Midbrain (tissue), 1 donor: ENCODE measurements around the gene CXCL16.

Experiments used
- DNase-seq: peaks from one replicate; lab custom pipeline; 2025; lab: John Stamatoyannopoulos, UW

Gene CXCL16

GRCh38 chr17:4750606-4751005 is 10.9 kb upstream of the CXCL16 start:
- no peak for DNase-seq

DNA sequence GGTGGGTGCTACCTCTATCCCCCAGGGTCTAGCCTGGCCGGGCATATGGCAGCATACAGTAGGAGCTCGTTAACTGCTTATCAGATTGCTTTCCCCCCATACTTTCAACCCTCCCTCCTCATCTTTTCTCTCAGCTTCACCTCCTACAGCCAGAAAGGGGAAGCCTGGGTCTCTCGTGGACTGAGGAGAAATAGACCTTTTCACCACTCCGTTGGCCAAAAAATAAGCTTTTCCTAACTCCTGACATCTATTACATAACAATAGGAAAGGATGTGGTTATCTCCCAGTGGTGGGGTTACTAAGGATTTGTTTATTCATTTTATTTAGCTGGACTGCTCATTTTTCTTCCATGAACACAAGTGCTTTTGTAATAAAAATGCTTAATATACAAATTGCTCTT is 9.0 kb upstream of the CXCL16 start:
- no peak for DNase-seq

DNA sequence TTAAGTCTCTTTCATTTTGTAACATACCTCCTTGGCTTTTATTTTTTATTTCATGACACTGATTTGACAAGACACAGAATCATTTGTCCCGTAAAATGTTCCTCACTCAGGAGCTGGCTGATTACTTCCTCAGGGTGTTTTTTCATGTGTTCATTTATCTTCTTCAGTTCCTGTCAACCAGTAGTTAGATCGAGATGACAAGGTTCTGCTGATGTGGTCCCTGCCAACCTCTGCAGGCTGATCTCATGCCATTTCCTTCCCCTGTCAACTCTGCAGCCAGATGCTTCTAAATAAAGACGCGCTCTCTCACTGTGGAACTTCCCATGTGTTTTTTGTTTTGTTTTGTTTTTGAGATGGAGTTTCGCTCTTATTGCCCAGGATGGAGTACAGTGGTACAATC is 8.1 kb upstream of the CXCL16 start:
- no peak for DNase-seq

- DNase-seq: no peak
These were observed 5.6 kb upstream of the CXCL16 start for GRCh38 chr17:4744999-4745969.

DNA sequence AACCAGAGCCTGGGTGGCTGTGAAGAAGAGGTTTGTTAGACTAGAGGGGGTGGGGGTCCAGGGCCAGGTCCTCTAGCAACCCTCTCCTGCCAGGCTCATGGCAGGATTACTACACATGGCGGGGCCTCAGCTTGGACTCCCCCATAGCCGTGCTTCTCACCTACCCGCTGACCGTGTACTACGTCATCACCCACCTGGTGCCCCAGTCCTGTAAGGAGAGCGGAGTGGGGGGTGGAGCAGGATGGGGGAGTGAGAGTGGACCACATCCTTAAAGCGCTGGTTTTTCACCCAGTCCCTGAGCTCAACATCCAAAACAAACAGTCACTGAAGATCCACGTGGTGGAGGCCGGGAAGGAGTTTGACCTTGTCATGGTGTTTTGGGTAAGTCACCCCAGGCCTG is 4.2 kb upstream of the CXCL16 start:
- no peak for DNase-seq

DNA sequence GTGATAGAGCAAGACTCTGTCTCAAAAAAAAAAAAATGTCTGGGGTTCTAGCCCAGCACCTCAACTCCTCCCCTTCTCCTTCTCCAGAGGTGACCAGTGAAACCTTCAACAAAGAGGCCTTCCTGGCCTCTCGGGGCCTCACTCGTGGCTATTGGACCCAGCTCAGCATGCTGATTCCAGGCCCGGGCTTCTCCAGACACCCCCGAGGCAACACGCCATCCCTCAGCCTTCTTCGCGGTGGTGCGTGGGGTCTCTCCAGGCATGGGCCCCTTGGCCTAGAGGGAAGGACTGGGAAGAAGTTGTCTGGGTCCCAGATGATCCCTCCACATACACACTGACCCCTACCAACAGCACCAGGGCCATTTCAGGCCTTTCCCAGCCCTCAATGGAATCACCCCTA is 3.5 kb upstream of the CXCL16 start:
- no peak for DNase-seq

DNA sequence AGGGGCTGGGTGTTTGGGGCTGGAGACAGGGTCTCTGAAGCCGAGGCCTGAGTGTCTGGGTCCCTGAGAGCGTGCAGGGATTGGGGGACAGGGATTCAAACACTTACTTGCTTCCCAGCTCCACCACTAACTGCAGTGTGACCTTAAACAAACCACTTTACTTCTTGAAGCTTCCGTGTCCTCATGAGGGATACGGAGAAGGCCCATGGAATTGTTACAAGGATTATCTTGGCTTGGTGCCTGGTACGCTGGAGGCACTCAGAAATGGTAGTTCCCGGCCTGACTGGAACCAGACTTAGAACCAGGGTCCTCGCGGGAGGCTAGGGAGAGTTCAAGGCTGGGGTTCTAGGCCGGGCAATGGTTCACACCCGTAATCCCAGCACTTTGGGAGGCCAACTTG is 2.9 kb upstream of the CXCL16 start:
- no peak for DNase-seq

- DNase-seq: no peak
These were observed 2.4 kb upstream of the CXCL16 start for GRCh38 chr17:4742133-4742532.

DNA sequence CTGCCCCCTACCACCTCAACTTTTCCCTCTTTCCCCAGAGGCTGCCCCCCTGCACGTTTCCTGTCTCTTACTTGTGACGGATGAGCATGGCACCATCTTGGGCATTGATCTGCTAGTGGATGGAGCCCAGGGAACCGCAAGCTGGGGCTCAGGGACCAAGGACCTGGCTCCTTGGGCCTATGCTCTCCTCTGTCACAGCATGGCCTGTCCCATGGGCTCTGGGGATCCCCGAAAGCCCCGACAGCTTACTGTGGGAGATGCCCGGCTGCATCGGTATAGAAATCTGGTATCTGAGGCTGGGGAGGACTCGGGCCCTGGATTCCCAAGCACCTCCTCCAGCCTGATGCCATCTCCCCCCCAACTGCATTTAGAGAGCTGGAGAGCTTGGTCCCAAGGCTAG is 1.8 kb upstream of the CXCL16 start:
- no peak for DNase-seq

- no peak for DNase-seq
These were observed 856 bp upstream of the CXCL16 start for GRCh38 chr17:4740584-4740983.

DNA sequence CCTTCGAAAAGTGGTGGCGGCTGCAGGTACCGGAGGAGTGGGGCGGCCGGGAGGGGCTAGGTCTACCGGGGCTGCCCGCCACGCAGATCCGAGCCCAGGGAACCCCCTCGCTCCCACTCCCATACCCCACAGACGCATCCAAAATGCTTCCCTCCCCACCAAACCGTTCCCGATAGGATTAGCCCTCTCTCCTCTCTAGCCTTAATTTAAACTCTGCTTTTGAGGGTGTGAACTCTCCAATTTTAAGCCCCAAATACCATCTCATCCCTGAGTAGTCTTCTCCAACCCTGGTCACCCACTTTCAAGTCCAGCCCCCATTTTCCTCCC is 260 bp upstream of the CXCL16 start:
- DNase-seq: no peak

DNA sequence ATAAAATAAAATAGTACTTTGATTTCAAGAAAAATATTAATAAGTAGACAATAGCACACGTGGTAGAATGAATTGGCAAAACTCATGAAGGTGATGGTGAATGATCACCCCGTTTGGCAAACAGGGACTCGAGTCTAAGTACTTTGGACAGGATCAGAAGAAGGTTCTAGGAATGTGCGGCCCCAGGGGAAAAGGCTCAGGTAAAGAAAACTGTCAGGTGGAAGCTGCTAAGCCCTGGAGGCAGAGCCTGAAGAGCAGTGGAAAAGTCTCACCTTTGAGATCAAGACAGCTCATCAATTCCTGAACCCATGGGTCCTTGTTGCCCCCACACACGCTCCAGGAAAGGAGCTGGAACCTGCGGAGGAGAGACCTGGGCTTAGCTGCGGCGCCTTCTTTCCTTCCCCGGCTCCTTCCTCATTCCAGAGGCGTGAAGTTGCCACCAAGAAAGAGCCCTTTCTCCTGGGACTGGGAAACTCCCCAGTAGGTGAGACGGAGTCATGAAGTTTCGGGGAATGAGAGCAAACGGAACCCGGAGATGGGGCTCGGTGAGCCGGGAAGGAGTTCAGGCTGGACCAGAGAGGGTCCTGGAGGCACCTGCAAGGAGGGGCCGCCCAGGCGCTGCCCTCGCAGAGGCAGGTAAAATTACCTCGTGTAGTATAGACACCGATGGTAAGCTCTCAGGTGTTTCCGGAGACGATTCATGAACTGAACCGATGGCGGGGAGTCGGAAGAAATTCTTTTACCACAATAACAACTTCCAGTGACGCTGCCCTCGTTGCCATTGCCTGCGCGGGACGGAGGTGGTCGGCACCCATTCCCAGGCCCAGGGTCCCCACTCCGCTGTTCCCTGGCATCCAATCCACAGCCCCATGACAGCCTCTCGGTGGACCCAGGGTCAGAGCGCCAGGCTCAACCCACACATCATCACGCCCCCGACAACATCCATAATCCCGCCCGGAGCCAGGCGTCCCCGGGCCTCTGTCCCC is 1.3 kb downstream of the CXCL16 start:
- no peak for DNase-seq

GRCh38 chr17:4735876-4736651 is 3.7 kb downstream of the CXCL16 start:
- peak; percentile 32 for DNase-seq

- DNase-seq: no peak
These were observed 4.8 kb downstream of the CXCL16 start for GRCh38 chr17:4734857-4735475.

DNA sequence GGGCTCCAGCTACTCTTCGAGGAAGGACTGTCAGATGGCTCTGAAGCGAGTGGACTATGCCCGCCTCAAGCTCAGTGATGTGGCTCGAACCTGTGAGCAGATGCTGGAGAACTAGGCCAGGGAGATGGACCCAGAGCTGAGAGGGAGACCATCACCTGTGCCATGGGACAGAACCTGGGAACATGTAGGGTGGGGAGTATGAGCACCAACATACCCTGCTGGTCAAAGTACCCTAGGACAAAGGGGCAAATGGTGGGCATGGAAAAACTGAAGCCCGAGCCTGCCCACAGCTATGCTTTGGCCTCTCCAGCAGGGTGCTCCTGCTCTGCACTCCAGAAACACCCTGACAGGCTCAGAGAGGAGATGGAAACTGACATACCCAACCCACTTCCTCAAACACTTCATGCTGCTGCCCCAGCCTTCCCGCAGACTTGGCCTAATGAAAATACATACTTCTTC is 6.6 kb downstream of the CXCL16 start:
- DNase-seq: no peak

- DNase-seq: no peak
These were observed 11.6 kb downstream of the CXCL16 start for GRCh38 chr17:4728124-4728523.

DNA sequence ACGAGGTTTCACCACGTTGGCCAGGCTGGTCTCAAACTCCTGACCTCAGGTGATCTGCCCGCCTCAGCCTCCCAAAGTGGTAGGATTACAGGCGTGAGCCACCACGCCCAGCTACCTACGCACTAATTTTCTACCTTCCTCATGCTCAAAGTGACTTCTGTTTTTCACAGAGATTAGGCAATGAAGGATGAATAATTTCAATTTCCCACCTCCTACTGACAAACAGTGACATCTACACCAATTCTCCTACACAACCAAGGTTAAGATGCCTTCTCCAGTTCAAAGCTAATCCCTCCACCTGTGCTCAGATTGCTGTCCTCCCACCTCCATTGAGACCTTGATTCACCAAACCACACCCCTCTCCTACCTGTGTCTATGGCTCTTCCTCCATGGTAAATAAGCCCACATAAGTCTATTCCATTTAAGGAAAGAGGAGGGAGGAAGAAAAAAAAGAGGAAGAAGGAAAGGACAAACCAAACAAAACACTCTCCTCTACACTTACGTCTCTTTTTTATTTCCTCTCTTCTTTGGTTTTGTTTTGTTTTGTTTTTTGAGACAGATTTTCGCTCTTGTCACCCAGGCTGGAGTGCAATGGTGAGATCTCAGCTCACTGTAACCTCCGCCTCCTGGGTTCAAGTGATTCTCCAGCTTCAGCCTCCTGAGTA is 13.9 kb downstream of the CXCL16 start:
- DNase-seq: no peak

DNA sequence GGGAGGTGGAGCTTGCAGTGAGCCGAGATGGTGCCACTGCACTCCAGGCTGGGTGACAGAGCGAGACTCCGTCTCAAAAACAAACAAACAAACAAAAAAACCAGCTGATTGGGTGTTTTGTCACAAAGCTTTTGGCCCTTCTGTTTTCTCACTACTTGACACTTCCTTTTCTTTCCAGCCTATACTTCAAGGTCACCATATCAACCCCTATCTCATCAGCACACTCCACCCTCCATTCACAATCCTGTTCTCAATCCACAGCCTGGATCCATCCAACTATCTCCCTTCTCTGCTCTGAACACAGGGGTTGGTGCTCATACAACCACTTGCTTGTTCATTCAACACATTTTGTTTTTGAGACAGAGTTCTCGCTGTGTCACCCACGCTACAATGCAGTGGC is 15.1 kb downstream of the CXCL16 start:
- DNase-seq: no peak

- DNase-seq: no peak
These were observed 17.0 kb downstream of the CXCL16 start for GRCh38 chr17:4722678-4723240.
